ENCODE results near the gene S1PR1.
"Not testable (repeated sequence)": the region's sequence is repeated elsewhere in the genome, so short reads cannot be mapped to it uniquely, and the experiment has no call there.

Gene S1PR1

DNA sequence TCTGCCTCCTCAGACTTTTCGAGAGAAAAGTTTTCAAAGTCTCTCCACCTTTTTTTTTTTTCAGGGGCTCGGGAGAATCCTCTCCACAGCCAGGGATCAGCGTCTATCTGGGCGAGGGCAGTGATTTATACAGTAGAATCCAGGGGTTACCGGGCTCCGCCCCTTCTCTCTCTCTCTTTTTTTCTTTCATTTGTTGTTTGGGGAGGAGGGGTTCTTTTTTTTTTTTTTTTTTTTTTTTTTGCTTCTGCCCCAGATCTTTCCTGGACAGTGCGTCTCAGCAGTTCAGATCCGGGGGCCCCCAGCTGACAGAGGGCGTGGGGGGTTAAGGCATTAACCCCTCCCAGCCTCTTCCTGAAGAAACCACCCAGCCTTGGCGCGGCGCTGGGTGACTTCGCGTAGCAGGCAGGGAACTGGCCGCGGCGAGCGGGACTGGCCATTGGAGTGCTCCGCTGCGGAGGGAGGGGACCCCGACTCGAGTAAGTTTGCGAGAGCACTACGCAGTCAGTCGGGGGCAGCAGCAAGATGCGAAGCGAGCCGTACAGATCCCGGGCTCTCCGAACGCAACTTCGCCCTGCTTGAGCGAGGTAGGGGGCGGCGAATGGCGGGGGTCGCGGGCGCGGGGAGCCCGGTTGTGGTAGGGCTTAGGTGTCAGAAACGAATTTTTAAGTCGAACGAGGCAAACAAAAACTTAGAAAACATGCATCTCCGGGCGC, at the start of gene S1PR1:
TSS of gene S1PR1 (plus strand) at position 504 of the 713 bp plus-strand sequence. CDS start 1,966 bp downstream, outside the sequence.
- Mint-ChIP-seq H3K9me3 (peaks cover 3% of the 10 kb centered on the region), H3K27me3 (no peaks in the 10 kb centered on the region), H3K36me3 (peaks cover 26% of the 10 kb centered on the region), H3K4me1 (peaks cover 62% of the 10 kb centered on the region), H3K4me3 (peak within 1 kb of the TSS; percentile 96), H3K27ac (peak within 1 kb of the TSS; percentile 99)

DNA sequence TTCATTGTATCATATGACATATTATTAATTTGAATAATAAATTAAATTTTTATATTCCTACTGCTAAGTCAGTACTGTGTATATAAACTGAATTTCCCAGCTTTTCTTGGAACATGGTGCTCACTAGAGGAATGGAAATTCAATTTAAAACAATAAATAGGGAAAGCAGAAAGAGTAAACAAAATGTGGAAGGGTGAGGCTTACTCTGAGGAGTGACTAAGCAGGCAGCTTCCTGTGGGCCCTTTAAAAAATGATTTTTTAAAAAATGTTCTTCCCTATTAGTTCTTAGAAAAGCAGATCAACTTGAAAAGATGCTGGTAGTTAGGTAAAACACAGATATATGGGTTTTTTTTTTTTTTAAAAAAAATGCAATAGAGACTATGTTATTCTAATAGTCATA, 49.5 kb upstream of the S1PR1 start:
- H3K4me1 Mint-ChIP-seq = peaks cover 33% of the 10 kb centered on the region
- no peak overlapping the region for H3K4me3 Mint-ChIP-seq
- H3K9me3 Mint-ChIP-seq = no peaks in the 10 kb centered on the region
- H3K27ac Mint-ChIP-seq = peak overlapping the region; percentile 52
- no peaks in the 10 kb centered on the region for H3K27me3 Mint-ChIP-seq
- H3K36me3 Mint-ChIP-seq = no peaks in the 10 kb centered on the region

DNA sequence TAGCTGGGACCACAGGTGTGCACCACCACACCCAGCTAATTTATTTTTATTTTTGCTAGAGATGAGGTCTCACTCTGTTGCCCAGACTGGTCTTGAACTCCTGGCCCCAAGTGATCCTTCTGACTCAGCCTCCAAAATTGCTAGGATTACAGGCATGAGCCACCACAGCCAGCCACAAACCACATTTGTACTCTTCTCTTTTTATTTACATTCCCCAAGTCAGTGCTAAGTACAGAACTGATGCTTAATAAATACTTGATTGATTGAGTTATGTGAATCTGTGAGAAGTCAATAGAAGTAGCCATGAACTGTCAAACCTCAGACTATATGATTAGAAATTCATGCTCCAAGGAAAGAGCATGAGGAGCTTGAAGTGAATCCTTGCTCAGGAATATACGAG, 48.5 kb upstream of the S1PR1 start:
- H3K36me3 Mint-ChIP-seq = no peaks in the 10 kb centered on the region
- no peak overlapping the region for H3K4me3 Mint-ChIP-seq

DNA sequence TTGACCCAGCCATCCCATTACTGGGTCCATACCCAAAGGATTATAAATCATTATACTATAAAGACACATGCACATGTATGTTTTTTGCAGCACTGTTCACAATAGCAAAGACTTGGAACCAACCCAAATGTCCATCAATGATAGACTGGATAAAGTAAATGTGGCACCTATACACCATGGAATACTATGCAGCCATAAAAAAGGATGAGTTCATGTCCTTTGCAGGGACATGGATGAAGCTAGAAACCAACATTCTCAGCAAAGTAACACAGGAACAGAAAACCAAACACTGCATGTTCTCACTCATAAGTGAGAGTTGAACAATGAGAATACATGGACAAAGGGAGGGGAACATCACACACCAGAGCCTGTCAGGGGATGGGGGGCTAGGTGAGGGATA, 47.9 kb upstream of the S1PR1 start:
- H3K27ac Mint-ChIP-seq, H3K36me3 Mint-ChIP-seq, H3K27me3 Mint-ChIP-seq, H3K4me3 Mint-ChIP-seq, H3K9me3 Mint-ChIP-seq: not testable (repeated sequence)
- H3K4me1 Mint-ChIP-seq = peaks cover 21% of the 10 kb centered on the region

More for the DNA sequence above, 48.5 kb upstream of the S1PR1 start:
- peak overlapping the region; percentile 9 for H3K27ac Mint-ChIP-seq
- H3K27me3 Mint-ChIP-seq = no peaks in the 10 kb centered on the region
- no peaks in the 10 kb centered on the region for H3K9me3 Mint-ChIP-seq
- H3K4me1 Mint-ChIP-seq = peaks cover 27% of the 10 kb centered on the region

DNA sequence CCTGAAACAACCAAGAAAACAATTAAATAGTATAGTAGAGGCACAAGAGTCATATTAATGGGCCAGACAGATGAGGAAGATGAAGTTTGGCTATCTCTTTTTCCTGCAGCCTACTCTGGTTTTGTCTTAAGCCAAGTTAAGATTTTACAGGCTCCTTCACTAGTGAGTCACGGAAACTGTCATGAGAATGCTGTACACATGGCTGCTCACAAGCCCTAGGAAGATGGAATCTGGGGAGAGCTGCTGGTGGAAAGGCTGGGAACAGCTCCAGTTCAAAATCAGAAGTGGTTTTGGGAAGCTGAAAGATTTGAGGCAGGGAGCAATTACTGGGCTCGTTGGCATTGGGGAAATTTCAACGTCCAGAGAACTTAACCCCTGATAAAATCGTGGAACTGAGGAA, 46.4 kb upstream of the S1PR1 start:
- Mint-ChIP-seq H3K4me1 (peaks cover 20% of the 10 kb centered on the region), H3K9me3 (no peaks in the 10 kb centered on the region), H3K27me3 (no peaks in the 10 kb centered on the region), H3K27ac (no peak overlapping the region), H3K36me3 (no peaks in the 10 kb centered on the region), H3K4me3 (no peak overlapping the region)

DNA sequence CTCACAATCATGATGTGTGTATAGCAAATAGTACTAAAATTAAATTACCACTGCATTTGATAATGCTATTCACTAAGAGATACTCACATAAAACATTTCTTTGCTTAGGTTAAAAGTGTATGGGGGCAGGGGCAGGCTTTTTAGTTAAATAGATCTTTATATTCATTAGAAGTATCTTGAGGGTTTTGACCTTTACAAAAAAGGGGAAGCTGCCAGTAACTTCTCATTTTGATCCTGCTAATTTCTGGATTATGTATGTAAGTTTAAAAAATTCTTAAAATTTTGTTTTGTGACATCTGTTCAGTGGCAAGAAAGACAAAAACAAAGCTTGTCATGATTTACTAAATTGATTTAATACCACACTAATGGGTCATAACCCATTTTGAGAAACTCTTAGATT, 45.8 kb upstream of the S1PR1 start:
- peaks cover 20% of the 10 kb centered on the region for H3K4me1 Mint-ChIP-seq
- H3K36me3 Mint-ChIP-seq = no peaks in the 10 kb centered on the region
- no peaks in the 10 kb centered on the region for H3K27me3 Mint-ChIP-seq
- no peaks in the 10 kb centered on the region for H3K9me3 Mint-ChIP-seq
- no peak overlapping the region for H3K4me3 Mint-ChIP-seq
- H3K27ac Mint-ChIP-seq = no peak overlapping the region

DNA sequence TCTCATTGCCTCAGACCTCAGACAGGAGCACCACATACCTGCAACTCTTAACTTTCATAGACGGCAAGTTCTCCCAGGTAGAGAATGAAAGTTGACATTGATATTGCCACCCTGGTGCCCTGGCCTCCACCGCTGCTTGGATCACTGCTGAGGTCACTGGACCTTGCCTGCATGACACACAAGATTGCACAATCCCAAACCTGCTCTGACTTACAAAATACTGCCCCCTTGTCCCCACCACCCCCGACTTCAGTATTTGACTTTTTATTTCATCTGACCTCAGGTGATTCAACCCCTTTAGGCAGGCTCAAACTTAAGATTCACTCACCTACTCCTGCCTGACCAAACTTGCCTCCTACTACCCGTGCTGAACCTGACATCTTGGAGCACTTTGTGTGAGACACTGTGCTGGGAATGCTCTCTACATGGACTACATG, 43.1 kb upstream of the S1PR1 start:
- no peak overlapping the region for H3K4me3 Mint-ChIP-seq
- no peak overlapping the region for H3K27ac Mint-ChIP-seq
- no peaks in the 10 kb centered on the region for H3K36me3 Mint-ChIP-seq
- no peaks in the 10 kb centered on the region for H3K9me3 Mint-ChIP-seq
- H3K4me1 Mint-ChIP-seq = peaks cover 4% of the 10 kb centered on the region
- no peaks in the 10 kb centered on the region for H3K27me3 Mint-ChIP-seq

DNA sequence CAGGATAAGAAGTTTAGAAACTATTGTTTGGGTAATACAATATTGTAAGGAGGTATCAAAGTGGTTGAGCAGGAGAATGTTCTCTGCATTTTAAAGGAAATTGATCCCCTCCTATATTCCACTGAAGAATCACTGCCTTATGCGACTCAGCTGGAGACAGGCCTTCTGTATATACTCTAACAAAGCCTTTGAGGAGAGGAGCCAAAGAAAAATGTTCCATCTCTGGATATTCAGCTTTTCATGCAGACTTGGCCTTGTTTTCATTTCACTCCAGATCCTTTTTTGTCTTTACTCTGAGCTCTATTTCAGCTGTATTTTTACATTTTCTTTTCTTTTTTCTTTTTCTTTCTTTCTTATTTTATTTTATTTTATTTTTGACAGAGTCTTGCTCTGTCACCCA, 42.1 kb upstream of the S1PR1 start:
- H3K9me3 Mint-ChIP-seq = no peaks in the 10 kb centered on the region
- peaks cover 8% of the 10 kb centered on the region for H3K4me1 Mint-ChIP-seq
- H3K27me3 Mint-ChIP-seq = no peaks in the 10 kb centered on the region
- H3K4me3 Mint-ChIP-seq = no peak overlapping the region
- H3K27ac Mint-ChIP-seq = no peak overlapping the region
- H3K36me3 Mint-ChIP-seq = no peaks in the 10 kb centered on the region

DNA sequence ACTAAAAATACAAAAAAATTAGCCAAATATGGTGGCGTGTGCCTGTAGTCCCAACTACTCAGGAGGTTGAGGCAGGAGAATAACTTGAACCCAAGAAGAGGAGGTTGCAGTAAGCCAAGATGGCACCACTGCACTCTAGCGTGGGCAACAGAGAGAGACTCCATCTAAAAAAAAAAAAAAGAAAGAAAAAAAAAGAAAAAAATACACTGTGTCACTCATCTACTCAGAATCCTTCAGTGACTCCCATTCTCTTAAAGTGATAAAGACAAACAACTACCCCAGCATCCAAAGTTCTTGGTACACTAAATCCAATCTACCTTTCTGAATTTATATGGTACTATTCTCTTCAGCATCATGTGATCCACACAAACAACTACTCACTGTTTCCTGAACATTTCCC, 40.2 kb upstream of the S1PR1 start:
- no peaks in the 10 kb centered on the region for H3K9me3 Mint-ChIP-seq
- H3K4me3 Mint-ChIP-seq = no peak overlapping the region
- no peaks in the 10 kb centered on the region for H3K36me3 Mint-ChIP-seq
- H3K27me3 Mint-ChIP-seq = no peaks in the 10 kb centered on the region
- H3K4me1 Mint-ChIP-seq = peaks cover 12% of the 10 kb centered on the region
- H3K27ac Mint-ChIP-seq = no peak overlapping the region

DNA sequence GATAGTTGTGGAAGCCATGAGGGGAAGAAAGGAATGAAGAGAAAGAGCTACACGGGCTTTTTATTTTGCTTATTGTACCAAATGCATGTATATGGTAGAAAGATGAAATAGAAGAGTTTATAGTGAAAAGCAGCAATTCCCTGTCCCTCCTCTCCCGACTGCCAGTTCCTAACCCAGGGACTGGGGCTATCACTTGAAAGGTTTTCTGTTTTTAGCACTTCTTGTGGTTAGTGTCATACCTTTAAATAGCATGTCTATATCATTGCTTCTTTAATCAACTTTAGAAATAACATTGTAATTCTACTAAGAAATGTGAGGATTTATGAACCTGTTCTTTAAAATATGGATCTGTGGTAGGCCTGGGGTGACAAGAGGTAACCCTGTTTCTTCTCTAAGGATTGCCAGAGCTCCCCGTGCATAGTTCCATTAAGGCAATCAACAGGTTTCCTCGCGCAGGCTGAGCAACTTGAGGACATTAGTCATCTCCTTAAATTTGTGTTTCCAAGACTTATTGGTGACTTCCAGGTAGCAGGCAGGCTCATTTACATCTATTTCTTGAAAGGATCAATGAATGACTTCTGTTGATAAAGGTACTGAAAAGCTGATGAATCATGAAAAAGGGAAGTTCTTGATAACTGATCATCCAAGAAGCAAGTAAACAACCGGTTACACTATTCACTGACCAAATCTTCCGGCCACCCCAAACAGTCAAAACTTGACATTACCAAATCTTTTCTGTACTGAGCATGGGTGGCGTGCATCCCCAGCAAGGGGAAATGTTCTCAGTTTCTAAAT, 37.8 kb upstream of the S1PR1 start:
- Mint-ChIP-seq H3K4me3 (no peak overlapping the region), H3K4me1 (peaks cover 12% of the 10 kb centered on the region), H3K36me3 (no peaks in the 10 kb centered on the region), H3K27ac (no peak overlapping the region), H3K27me3 (no peaks in the 10 kb centered on the region), H3K9me3 (no peaks in the 10 kb centered on the region)

DNA sequence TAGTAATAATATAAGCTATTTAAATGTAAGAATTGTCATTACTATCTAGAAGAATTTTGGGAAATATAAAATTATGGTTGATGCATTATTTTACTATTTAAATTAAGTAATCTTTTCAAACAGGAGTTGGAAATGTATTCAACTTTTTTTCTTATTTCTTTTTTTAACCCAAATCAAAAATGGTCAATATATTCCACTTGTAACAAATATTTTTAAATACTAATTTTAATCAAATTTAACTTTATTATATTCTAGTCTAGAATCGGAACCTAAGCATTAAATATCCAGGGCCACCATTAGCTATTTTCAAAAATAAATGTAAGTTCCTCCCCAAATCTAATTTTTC, 37.2 kb upstream of the S1PR1 start:
- Mint-ChIP-seq H3K4me1 (peaks cover 12% of the 10 kb centered on the region), H3K27me3 (no peaks in the 10 kb centered on the region), H3K36me3 (no peaks in the 10 kb centered on the region), H3K4me3 (no peak overlapping the region), H3K9me3 (no peaks in the 10 kb centered on the region), H3K27ac (no peak overlapping the region)

DNA sequence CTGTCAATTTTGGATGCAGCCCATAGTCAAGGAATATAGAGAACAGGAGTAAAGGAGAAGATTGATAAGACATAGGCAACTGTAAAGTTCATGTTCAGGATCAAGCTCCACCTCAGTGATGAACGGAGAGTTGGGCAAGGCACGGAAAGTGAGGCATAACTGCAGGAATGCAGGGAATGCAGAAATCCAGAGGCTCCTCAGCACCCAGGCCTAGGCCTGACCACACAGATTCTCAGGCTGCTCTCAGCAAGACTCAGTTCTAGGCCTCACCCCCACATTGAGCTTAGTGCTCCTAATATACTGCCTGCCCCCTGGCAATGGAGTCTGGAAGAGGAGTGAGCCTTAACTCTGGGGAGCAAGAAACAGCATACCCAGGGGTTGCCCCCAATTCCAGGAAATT, 36.3 kb upstream of the S1PR1 start:
- Mint-ChIP-seq H3K27me3 (no peaks in the 10 kb centered on the region), H3K36me3 (no peaks in the 10 kb centered on the region), H3K4me1 (peaks cover 15% of the 10 kb centered on the region), H3K27ac (no peak overlapping the region), H3K9me3 (no peaks in the 10 kb centered on the region), H3K4me3 (no peak overlapping the region)

DNA sequence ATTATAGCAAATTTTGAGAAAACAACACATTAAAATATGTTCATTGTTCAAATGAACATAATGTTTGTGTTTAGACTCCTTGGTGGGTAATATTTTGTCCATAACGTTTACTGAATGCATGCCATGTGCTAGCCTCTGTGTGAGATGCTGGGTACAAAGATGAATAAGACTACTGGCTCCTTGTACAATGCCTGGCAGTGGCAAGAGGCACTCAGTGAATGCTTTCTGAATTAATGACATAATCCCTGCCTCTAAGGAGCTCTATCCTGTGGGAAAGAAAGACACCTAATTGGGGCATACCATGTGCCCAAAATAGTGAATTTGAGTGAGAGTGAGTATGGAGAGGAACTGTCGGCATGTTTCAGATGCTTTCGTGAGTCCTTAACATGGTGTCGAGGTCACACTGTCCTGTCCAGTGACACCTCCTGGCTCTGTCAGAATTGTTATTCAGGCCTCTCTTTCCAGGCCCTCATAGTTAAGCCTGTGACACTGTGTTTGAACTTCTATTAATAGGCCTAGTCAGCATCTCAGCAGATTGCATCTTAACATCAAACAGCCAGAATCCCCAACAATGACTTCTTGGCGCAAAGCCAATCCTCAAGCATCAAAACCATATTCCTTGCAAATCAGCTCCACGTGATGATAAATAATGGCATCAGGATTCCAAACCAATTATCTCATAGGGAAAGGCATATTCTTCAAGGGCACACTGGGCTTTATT, 32.8 kb upstream of the S1PR1 start:
- Mint-ChIP-seq H3K9me3 (no peaks in the 10 kb centered on the region), H3K4me3 (no peak overlapping the region), H3K27ac (no peak overlapping the region), H3K4me1 (peaks cover 11% of the 10 kb centered on the region), H3K36me3 (no peaks in the 10 kb centered on the region), H3K27me3 (no peaks in the 10 kb centered on the region)

DNA sequence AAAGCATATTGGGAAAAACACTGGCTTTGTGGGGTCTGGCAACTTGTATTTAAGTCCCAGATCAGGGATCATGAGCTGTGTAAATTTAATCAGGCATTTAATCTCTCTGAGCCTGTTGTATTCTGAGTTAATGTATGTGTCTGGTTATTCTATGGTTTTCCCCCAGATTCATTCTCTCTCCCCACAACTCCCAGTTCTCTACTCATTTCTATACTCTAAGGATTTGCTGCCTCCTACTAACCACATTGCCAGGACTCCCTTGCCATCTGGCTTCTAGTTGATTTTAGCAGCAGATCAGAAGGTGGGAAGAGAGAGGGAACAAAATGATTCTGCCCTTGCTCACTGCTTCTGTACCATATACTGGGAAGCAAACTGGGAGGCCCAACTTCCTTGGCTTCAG, 31.4 kb upstream of the S1PR1 start:
- no peaks in the 10 kb centered on the region for H3K9me3 Mint-ChIP-seq
- H3K27me3 Mint-ChIP-seq = no peaks in the 10 kb centered on the region
- H3K4me3 Mint-ChIP-seq = no peak overlapping the region
- no peak overlapping the region for H3K27ac Mint-ChIP-seq
- no peaks in the 10 kb centered on the region for H3K36me3 Mint-ChIP-seq
- peaks cover 5% of the 10 kb centered on the region for H3K4me1 Mint-ChIP-seq

DNA sequence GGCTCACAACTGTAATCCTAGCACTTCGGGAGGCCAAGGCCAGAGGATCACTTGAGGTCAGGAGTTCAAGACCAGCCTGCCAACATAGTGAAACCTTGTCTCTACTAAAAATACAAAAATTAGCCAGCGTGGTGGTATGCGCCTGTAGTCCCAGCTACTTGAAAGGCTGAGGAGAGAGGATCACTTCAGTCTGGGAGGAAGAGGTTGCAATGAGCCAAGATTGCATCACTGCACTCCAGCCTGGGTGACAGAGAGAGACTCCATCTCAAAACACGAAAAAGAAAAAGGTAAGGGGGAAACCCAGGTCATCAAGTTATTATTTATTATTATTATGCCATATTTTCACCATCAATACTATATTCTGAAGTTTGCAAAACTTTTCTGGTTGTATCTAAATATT, 30.7 kb upstream of the S1PR1 start:
- H3K4me3 Mint-ChIP-seq, H3K27ac Mint-ChIP-seq, H3K36me3 Mint-ChIP-seq, H3K4me1 Mint-ChIP-seq, H3K27me3 Mint-ChIP-seq, H3K9me3 Mint-ChIP-seq: not testable (repeated sequence)

DNA sequence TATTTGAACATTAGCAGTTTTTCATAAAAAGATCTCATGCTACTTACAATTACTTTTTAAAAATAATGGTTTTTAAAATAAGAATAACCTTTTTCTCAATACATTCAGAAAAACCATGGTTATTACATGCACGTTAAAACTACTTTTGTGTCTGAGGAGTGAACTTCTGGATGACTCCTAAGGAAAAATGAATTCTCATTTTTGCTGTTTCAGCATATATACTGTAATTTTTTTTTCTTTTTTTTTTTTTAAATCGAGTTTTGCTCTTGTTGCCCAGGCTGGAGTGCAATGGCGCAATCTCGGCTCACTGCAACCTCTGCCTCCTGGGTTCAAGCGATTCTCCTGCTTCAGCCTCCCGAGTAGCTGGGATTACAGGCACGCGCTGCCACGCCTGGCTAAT, 29.5 kb upstream of the S1PR1 start:
- not testable (repeated sequence) for H3K4me1 Mint-ChIP-seq, H3K36me3 Mint-ChIP-seq, H3K27ac Mint-ChIP-seq, H3K4me3 Mint-ChIP-seq, H3K9me3 Mint-ChIP-seq, H3K27me3 Mint-ChIP-seq
